HG03378 (cell line): ENCODE data around the gene RAD51B.

Source experiments
- ATAC-seq: cut with Tn5 transposase; IDR thresholded peaks from one replicate; pipeline ENCODE4 v1.9.1; 2021; ENCODE audit warnings: mild to moderate bottlenecking, moderate library complexity; ENCODE audit not compliant: unreplicated experiment

The RAD51B gene

DNA sequence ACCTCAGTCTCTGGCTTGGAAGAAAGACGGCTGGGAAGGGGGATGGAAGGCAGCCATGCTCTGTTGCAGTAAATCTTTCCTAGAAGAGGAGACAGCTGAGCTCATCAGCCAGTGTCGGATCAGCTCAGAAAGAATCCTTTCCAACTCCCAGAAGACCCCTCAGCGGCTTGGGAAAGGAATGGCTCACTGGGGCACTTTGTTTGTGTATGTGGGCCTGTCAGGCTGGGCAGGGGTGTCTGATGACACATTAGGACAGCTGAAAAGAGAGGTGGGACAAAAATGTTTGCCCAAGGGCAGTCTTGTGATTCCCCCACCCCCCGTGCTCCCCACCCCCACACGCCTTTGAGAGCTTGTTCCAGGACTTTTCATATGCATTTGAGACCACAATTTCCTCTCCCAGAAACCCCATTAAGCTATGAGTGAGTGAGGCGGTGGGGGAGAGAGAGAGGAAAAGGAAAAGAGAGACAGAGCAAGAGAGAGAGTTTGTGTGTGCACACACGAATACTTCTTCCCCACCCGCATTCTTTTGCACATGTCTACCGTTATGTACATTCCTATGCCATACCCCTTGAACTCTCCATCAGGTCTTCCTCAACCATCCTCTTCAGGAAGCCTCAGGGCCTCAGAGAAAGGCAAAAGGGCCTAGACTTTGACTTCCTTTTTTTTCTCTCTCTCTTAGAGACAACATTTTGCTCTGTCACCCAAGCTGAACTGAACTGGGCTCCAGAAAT lies 774.4 kb downstream of the RAD51B start:
- no peak for ATAC-seq

DNA sequence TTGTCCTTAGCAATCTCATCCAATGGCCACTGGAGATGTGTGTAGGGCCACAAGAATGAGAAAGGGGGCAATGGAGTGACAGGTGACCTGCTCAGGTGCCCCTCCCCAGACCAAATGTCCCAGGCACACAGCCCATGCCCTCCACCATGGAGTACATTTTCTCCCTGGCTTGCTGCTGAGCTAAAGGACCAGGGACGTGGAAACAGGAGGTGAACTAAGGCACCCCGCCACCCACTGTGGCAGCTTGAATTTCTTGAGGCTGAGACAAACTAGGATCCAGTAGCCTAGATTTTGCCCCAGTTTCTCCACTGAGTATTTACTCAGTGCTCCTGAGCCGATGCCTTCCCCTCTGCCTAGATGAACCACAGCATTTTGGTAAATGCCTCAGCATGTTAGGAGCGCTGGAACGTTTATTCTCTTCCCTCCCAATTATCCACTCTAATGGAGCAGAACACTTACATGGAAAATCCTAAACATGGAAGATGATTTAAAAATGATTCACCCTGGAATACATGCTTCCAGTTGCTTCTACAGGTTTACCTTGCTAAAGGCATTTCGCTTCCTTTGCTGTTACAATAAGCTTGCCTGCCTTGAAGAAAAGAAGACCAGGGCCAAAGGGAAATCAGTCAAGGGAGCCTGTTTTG lies 775.3 kb downstream of the RAD51B start:
- ATAC-seq = no peak

DNA sequence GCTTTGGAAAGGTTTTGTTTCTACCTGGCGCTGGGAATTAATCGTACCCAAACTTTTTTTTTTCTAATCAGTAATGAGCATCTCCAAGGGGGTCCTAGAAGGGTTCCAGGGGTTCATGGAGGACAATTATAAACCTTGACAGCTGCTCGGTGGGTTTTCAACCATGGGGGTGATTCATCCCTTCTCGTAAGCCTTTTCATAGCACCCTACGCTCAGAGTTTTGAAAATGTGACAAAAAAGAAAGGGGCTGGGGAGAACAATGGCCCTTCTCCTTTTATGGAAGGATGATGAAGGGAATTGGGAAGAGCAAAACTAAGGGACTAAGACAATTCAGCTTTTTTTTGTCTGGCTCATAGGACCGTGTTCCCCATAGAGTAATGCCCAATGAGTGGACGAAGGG lies 776.6 kb downstream of the RAD51B start:
- no peak for ATAC-seq

DNA sequence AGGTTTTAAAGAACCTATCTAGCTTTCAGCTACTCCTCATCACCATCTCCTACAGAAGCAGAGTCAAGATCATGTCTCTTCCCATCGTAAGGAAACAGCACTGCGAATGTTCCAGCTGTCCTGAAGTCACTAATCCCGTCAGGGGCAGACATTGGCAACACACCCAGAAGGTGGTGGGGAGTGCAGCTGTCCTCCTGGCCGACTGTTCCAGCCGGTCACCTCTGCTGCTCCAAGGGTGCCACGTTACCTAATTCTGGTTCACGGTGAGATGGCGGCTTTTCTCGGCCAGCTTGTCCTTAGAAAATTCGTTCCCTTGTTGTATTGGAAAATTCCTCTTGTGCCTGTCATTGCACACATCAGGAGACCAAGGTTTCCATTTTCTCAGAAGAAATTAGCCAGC lies 777.1 kb downstream of the RAD51B start:
- ATAC-seq = no peak

- ATAC-seq = no peak
These were observed 778.5 kb downstream of the RAD51B start for GRCh38 chr14:68598089-68598488.

- no peak for ATAC-seq
These were observed 779.3 kb downstream of the RAD51B start for GRCh38 chr14:68598621-68599447.

- no peak for ATAC-seq
These were observed 780.5 kb downstream of the RAD51B start for GRCh38 chr14:68599896-68600610.

DNA sequence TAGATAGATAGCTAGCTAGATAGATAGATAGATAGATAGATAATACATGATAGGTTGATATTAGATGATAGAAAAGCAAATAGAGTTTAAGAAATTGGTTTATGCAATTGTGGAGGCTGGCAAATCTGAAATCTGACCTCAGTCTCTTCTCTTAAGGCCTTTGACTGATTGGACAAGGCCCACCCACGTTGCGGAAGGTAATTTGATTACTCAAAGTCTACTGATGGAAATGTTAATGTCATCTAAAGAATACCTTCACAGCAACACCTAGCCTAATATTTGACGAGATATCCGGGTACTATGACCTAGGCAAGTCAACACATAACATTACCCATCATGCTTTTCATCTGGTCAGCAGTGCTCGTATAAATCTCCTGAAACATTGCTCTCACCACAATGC lies 782.9 kb downstream of the RAD51B start:
- ATAC-seq = no peak

DNA sequence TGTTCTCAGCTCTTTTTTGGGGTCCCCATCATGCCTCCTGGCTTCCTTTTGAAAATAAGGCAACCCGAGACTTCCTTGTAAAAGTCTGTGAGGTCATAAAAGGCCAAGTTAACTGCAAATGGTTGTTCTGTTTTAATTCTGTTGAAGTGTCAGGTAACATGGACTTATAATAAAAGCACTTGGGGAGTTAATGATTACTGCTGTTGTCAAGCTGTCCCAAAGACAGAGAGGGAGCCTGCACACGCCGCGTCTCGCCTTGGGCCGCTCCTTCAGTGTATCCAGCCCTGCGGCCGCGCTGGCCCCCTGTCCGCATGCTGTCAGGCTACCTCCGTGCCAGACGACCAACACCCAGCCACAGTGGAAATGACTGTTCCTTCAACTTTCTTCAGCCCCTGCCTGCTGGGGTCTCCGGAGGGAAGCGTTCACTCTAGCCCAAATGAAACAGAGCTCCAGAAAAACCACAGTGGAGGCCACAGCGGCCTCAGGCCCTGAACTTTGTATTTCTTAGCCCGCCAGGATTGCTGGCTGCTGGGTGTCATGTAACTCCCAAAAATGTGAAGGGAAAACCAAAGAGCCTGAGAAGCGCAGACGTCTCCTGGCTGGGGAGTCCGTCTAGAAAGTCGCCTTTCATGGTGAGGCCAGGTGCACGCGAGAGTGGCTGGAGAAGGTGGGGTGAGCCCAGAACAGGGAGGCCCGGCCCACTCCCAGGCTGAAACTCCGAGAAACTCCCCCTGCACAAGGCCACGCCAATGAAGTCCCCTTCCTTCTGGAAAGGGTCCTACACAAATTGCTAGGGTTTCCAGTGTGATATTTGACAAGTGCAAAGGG lies 784.2 kb downstream of the RAD51B start:
- no peak for ATAC-seq

GRCh38 chr14:68604361-68604730 lies 784.8 kb downstream of the RAD51B start:
- no peak for ATAC-seq

GRCh38 chr14:68604822-68605221 lies 785.2 kb downstream of the RAD51B start:
- ATAC-seq = no peak

GRCh38 chr14:68606176-68606575 lies 786.6 kb downstream of the RAD51B start:
- ATAC-seq = no peak

- no peak for ATAC-seq
These were observed 787.1 kb downstream of the RAD51B start for GRCh38 chr14:68606644-68607043.

GRCh38 chr14:68607081-68607866 lies 787.7 kb downstream of the RAD51B start:
- no peak for ATAC-seq

- no peak for ATAC-seq
These were observed 788.4 kb downstream of the RAD51B start for GRCh38 chr14:68607867-68608573.

- no peak for ATAC-seq
These were observed 789.0 kb downstream of the RAD51B start for GRCh38 chr14:68608574-68608962.

- no peak for ATAC-seq
These were observed 789.4 kb downstream of the RAD51B start for GRCh38 chr14:68609012-68609411.

DNA sequence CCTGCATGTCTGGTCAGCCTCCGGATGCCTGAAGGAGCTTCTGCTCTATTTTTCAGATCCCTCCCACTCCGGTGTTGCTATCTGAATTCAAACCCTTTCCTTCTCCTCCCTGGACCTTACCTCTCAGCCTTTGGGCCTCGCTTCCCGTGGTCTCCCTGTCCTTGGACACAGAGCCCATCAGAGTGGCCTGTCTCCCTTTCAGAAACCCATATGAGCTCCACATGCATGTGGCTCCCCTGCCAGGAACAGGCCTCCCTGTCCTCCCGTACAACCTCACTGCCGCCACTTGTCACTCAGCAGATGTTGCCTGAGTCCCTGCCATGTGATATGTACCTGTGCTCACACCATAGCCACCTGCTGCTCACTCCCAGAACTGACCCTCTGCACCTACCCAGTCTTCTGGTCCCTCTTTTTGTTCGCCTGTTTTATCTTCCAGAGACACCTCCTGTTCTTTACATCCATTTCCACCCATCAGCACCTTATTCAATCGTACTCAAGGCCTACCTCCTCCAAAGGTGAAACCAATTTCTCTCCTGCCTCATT lies 790.7 kb downstream of the RAD51B start:
- no peak for ATAC-seq

DNA sequence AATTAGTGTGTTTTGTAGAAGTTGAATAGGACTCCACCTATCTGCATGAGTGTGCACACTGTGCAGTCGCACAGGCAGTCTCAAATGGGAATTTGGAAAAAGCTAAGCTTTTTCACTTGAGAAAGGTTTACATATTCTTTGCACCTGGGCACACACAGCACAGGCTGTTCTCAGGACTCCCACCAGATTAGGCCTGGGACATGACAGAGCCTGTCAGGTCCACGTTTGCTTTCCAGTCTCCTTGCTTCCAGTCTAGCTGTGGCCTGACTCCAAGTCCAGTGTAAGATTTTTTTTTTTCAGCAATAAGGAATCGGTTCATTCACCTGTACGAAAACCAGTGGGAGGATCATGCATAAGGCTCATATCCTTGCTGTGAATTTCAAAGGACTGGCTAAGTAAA lies 792.0 kb downstream of the RAD51B start:
- ATAC-seq = no peak
